Activated CD4-positive, alpha-beta T cell treated with anti-CD3 and anti-CD28 coated beads, Interleukin-2, amount 50 U/mL, for 4 hours (primary cell): ENCODE results near the gene ZEB1.
"Not testable (repeated sequence)": the region's sequence is repeated elsewhere in the genome, so short reads cannot be mapped to it uniquely, and the experiment has no call there.

Experiments
- DNase-seq, 2 experiments: peaks; one replicate each; pipeline ENCODE4 v3.0.0-alpha.2; 2020

Gene ZEB1

GRCh38 chr10:31319602-31320549 lies 860 bp downstream of the ZEB1 start:
- DNase-seq: peak; percentile 36 to 37

- DNase-seq: no peak
Observed at GRCh38 chr10:31320550-31321211, 1.7 kb downstream of the ZEB1 start.

- DNase-seq: peak in 1 of 2 experiments; percentile 5
Observed at GRCh38 chr10:31321396-31321941, 2.5 kb downstream of the ZEB1 start.

- no peak for DNase-seq
Observed at GRCh38 chr10:31322647-31323046, 3.6 kb downstream of the ZEB1 start.

- no peak for DNase-seq
Observed at GRCh38 chr10:31340343-31340742, 21.3 kb downstream of the ZEB1 start.

- DNase-seq: no peak
Observed at GRCh38 chr10:31341552-31341951, 22.5 kb downstream of the ZEB1 start.

- DNase-seq: no peak
Observed at GRCh38 chr10:31343009-31343408, 24.0 kb downstream of the ZEB1 start.

- no peak for DNase-seq
Observed at GRCh38 chr10:31343551-31343950, 24.5 kb downstream of the ZEB1 start.

- DNase-seq: no peak
Observed at GRCh38 chr10:31345886-31346285, 26.9 kb downstream of the ZEB1 start.

GRCh38 chr10:31346953-31347352 lies 27.9 kb downstream of the ZEB1 start:
- DNase-seq: no peak

GRCh38 chr10:31347705-31348104 lies 28.7 kb downstream of the ZEB1 start:
- DNase-seq: no peak

- no peak for DNase-seq
Observed at GRCh38 chr10:31350891-31351290, 31.9 kb downstream of the ZEB1 start.

GRCh38 chr10:31352436-31353226 lies 33.6 kb downstream of the ZEB1 start:
- no peak for DNase-seq

GRCh38 chr10:31353574-31353973 lies 34.6 kb downstream of the ZEB1 start:
- DNase-seq: no peak

GRCh38 chr10:31358688-31359330 lies 39.8 kb downstream of the ZEB1 start:
- no peak for DNase-seq

GRCh38 chr10:31359979-31360378 lies 41.0 kb downstream of the ZEB1 start:
- DNase-seq: no peak

- not testable (repeated sequence) for DNase-seq
Observed at GRCh38 chr10:31361475-31361874, 42.5 kb downstream of the ZEB1 start.

- no peak for DNase-seq
Observed at GRCh38 chr10:31362023-31362641, 43.1 kb downstream of the ZEB1 start.

- DNase-seq: not testable (repeated sequence)
Observed at GRCh38 chr10:31363696-31364095, 44.7 kb downstream of the ZEB1 start.

GRCh38 chr10:31364238-31364637 lies 45.2 kb downstream of the ZEB1 start:
- not testable (repeated sequence) for DNase-seq

- DNase-seq: no peak
Observed at GRCh38 chr10:31366703-31367102, 47.7 kb downstream of the ZEB1 start.

- DNase-seq: no peak
Observed at GRCh38 chr10:31368724-31369123, 49.7 kb downstream of the ZEB1 start.
